ENCODE data around the gene HEYL. TPM values are rescaled to one million over a fixed set of nuclear protein-coding genes. Genes with fewer than 3 reads are reported as not detected.

HEYL gene
- total RNA-seq, 1 experiment from 2014 or later: 8.8 TPM

- no peak overlapping the region for H2AFZ ChIP-seq (ENCODE audit: low read depth, low read length, poor library complexity, severe bottlenecking)
- CTCF ChIA-PET: no interaction called here
- RAD21 ChIA-PET (ENCODE audit: low non-redundant PET in 1 of 2, low total read pairs in 2 of 2, uncharacterized antibody in 2 of 2, unreplicated experiment in 2 of 2): no interaction called here
These were observed 13.8 kb downstream of the HEYL start for GRCh38 chr1:39625462-39626273.

GRCh38 chr1:39625009-39625408 is 14.4 kb downstream of the HEYL start:
- intact Hi-C loops (cut with micrococcal nuclease): no loop called here
- H2AFZ ChIP-seq (ENCODE audit: low read depth, low read length, poor library complexity, severe bottlenecking): no peak overlapping the region
- ChIA-PET RAD21 (ENCODE audit: low non-redundant PET in 1 of 2, low total read pairs in 2 of 2, uncharacterized antibody in 2 of 2, unreplicated experiment in 2 of 2) (no interaction called here), CTCF (no interaction called here), POLR2A (no interaction called here)
- no peak overlapping the region for H3K4me3 ChIP-seq (replicated peaks in 1 of 2; ENCODE audit: low read depth in 1 of 2, low read length in 2 of 2)
- H3K9me2 ChIP-seq (ENCODE audit: insufficient read depth): no peaks in the 10 kb centered on the region
- H3K36me3 ChIP-seq (ENCODE audit: control insufficient read depth in 1 of 2, insufficient read depth in 2 of 2, low read length in 2 of 2): peaks cover 0 to 2% of the 10 kb centered on the region in 2 experiments; a peak in 1 of 4 replicates
- no TSS peak for BruUV-seq (replicated peaks)
- no peaks in the 10 kb centered on the region for H4K20me1 ChIP-seq (ENCODE audit: insufficient read depth)
- H3K79me2 ChIP-seq (ENCODE audit: insufficient read depth, low read length): no peaks in the 10 kb centered on the region
- ATAC-seq (no peak), DNase-seq (ENCODE audit: low read depth, low spot score) (no peak)
- H3K27me3 ChIP-seq (ENCODE audit: insufficient read depth, low read length): no peaks in the 10 kb centered on the region
- H3K4me2 ChIP-seq (ENCODE audit: low read length): no peak overlapping the region
- H3K27ac ChIP-seq (ENCODE audit: low read depth, low read length): no peak overlapping the region
- H3K9me3 ChIP-seq (ENCODE audit: control insufficient read depth in 1 of 2, insufficient read depth in 1 of 2, low read depth in 1 of 2, low read length in 2 of 2): no peaks in the 10 kb centered on the region
- H3K4me1 ChIP-seq (ENCODE audit: control insufficient read depth in 1 of 2, insufficient read depth in 2 of 2, low read length in 2 of 2): no peaks in the 10 kb centered on the region
- no peak overlapping the region for H3K9ac ChIP-seq (ENCODE audit: low read length)
- no peak for TF ChIP-seq POLR2AphosphoS5 (IDR thresholded peaks at IDR 0.05; ENCODE audit: low read depth, low read length)
- TF ChIP-seq CEBPB (IDR thresholded peaks at IDR 0.05; ENCODE audit: low read depth): no peak
- TF ChIP-seq SIN3A (IDR thresholded peaks at IDR 0.05; ENCODE audit: low read depth): no peak
- TF ChIP-seq ZNF274 (IDR thresholded peaks at IDR 0.05; ENCODE audit: low read depth, low read length): no peak
- no peak for TF ChIP-seq YY1 (IDR thresholded peaks at IDR 0.05; ENCODE audit: extremely low read depth, insufficient replicate concordance, low read depth, low read length)

More at GRCh38 chr1:39625462-39626273, 13.8 kb downstream of the HEYL start:
- Histone ChIP-seq H3K36me3 (ENCODE audit: control insufficient read depth in 1 of 2, insufficient read depth in 2 of 2, low read length in 2 of 2) (peaks cover 0 to 2% of the 10 kb centered on the region in 2 experiments; a peak in 1 of 4 replicates), H3K9me2 (ENCODE audit: insufficient read depth) (no peaks in the 10 kb centered on the region), H3K9ac (ENCODE audit: low read length) (no peak overlapping the region), H3K4me3 (replicated peaks in 1 of 2; ENCODE audit: low read depth in 1 of 2, low read length in 2 of 2) (no peak overlapping the region), H3K4me1 (ENCODE audit: control insufficient read depth in 1 of 2, insufficient read depth in 2 of 2, low read length in 2 of 2) (no peaks in the 10 kb centered on the region), H3K79me2 (ENCODE audit: insufficient read depth, low read length) (no peaks in the 10 kb centered on the region), H4K20me1 (ENCODE audit: insufficient read depth) (no peaks in the 10 kb centered on the region), H3K27me3 (ENCODE audit: insufficient read depth, low read length) (no peaks in the 10 kb centered on the region), H3K9me3 (ENCODE audit: control insufficient read depth in 1 of 2, insufficient read depth in 1 of 2, low read depth in 1 of 2, low read length in 2 of 2) (no peaks in the 10 kb centered on the region), H3K4me2 (ENCODE audit: low read length) (no peak overlapping the region), H3K27ac (ENCODE audit: low read depth, low read length) (no peak overlapping the region)
- no peak for TF ChIP-seq EZH2 (IDR thresholded peaks at IDR 0.05)
- TF ChIP-seq ZBTB33 (IDR thresholded peaks at IDR 0.05; ENCODE audit: extremely low read depth, insufficient replicate concordance, low read length): no peak
- POLR2A ChIA-PET: no interaction called here
- no peak for ATAC-seq
- DNase-seq (ENCODE audit: low read depth, low spot score): no peak
- no TSS peak for BruUV-seq (replicated peaks)
- intact Hi-C loops (cut with micrococcal nuclease): no loop called here

All from HCT116 (cell line).